Endothelial cell of umbilical vein (primary cell): Measurements from ENCODE around the gene NRDE2. TPM values are rescaled to one million over a fixed set of nuclear protein-coding genes. Genes with fewer than 3 reads are reported as not detected.
A peak's percentile ranks its signal among the peaks of the same experiment; 100 is the strongest.

Experiments
- BruUV-seq: library from RNA; stranded (reverse); fragments of 400-500 nt; replicated peaks from 2 replicates; lab custom pipeline; 2021; lab: Mats Ljungman, UMichigan
- CTCF ChIA-PET: fragments of 300-600, 350-600 bp; sonication (Branson Sonifier 250); formaldehyde crosslinking; loops from one replicate; lab custom pipeline; 2021; ENCODE audit warnings: antibody characterized with exemption, inconsistent platforms; lab: Charles Lee
- POLR2A ChIA-PET: fragments of 300-600, 350-600 bp; sonication (Branson Sonifier 250); formaldehyde crosslinking; loops from one replicate; lab custom pipeline; 2021; ENCODE audit warnings: antibody characterized with exemption, inconsistent platforms; lab: Charles Lee
- DNase-seq: peaks from one replicate; pipeline ENCODE4 v3.0.0-alpha.2; 2011; ENCODE audit warnings: low read depth, low spot score
- FAIRE-seq: peaks from 2 replicates; lab custom pipeline; 2011; peaks lifted over from hg19 to GRCh38; lab: Jason Lieb, UNC
- H2AFZ ChIP-seq: 2 replicates; pipeline ENCODE4 v1.6.0; 2012; ENCODE audit warnings: low read depth, low read length, control low read depth, inconsistent platforms
- H3K27ac ChIP-seq: 2 replicates; pipeline ENCODE4 v1.5.1; 2011; ENCODE audit warnings: low read depth, mild to moderate bottlenecking, control low read depth, low read length, moderate library complexity; ENCODE audit not compliant: insufficient read depth
- H3K27me3 ChIP-seq, 2 experiments: 2 replicates each; pipeline versions ENCODE4 v1.6.0 to v1.6.1; 2011; ENCODE audit warnings: low read length in 2 of 2, mixed read lengths in 1 of 2; ENCODE audit not compliant: control insufficient read depth in 2 of 2, insufficient read depth in 2 of 2
- H3K36me3 ChIP-seq, 2 experiments: 2 replicates in 1 of 2; 3 replicates in 1 of 2; pipeline ENCODE4 v1.5.1; 2011; ENCODE audit warnings: low read length in 2 of 2, mild to moderate bottlenecking in 1 of 2, moderate library complexity in 1 of 2; ENCODE audit not compliant: control insufficient read depth in 2 of 2, insufficient read depth in 2 of 2; ENCODE audit errors: extremely low read depth in 1 of 2
- H3K4me1 ChIP-seq: 3 replicates; pipeline ENCODE4 v1.5.1; 2011; ENCODE audit warnings: mild to moderate bottlenecking, low read length; ENCODE audit not compliant: control insufficient read depth, insufficient read depth; ENCODE audit errors: extremely low read depth
- H3K4me2 ChIP-seq: 2 replicates; pipeline ENCODE4 v1.6.1; 2011; ENCODE audit warnings: low read length, control low read depth, mixed read lengths; ENCODE audit not compliant: insufficient read depth
- H3K4me3 ChIP-seq, 3 experiments: fragments of 200-600 bp in 1 of 3; sonication (generic), shearing (Covaris generic) in 1 of 3; replicated peaks in 1 of 3; 2 replicates each; pipeline ENCODE4 v1.5.1; 2011 to 2016; ENCODE audit warnings: control low read depth in 3 of 3, low read length in 3 of 3, mild to moderate bottlenecking in 2 of 3, inconsistent platforms in 1 of 3, low read depth in 1 of 3, moderate library complexity in 1 of 3; ENCODE audit not compliant: insufficient read depth in 1 of 3
- H3K79me2 ChIP-seq: 2 replicates; pipeline ENCODE4 v1.6.0; 2012; ENCODE audit warnings: low read length, inconsistent platforms; ENCODE audit not compliant: control insufficient read depth, insufficient read depth
- H3K9ac ChIP-seq: replicated peaks from 2 replicates; pipeline ENCODE3; 2011; ENCODE audit warnings: low read length, control low read depth; ENCODE audit not compliant: insufficient read depth; ENCODE audit errors: extremely low read depth
- H3K9me1 ChIP-seq: replicated peaks from 3 replicates; pipeline ENCODE4 v1.6.0; 2011; ENCODE audit warnings: mild to moderate bottlenecking, low read length; ENCODE audit not compliant: control insufficient read depth, insufficient read depth; ENCODE audit errors: extremely low read depth
- H3K9me3 ChIP-seq: replicated peaks from 2 replicates; pipeline ENCODE4 v1.5.1; 2012; ENCODE audit warnings: low read length, inconsistent platforms; ENCODE audit not compliant: control insufficient read depth, insufficient read depth
- H4K20me1 ChIP-seq: replicated peaks from 2 replicates; pipeline ENCODE3; 2011; ENCODE audit warnings: mild to moderate bottlenecking, low read length; ENCODE audit not compliant: control insufficient read depth, insufficient read depth; ENCODE audit errors: extremely low read depth
- CTCF ChIP-seq, 2 donors: IDR thresholded peaks; 1 replicate in 1 of 2; 2 replicates in 1 of 2; pipeline ENCODE4 v1.5.1; 2011; ENCODE audit warnings: low read length in 2 of 2, mild to moderate bottlenecking in 2 of 2, moderate library complexity in 2 of 2, control low read depth in 1 of 2, inconsistent platforms in 1 of 2, low read depth in 1 of 2; ENCODE audit not compliant: insufficient read depth in 1 of 2; ENCODE audit errors: extremely low read depth in 1 of 2
- EZH2 ChIP-seq: IDR thresholded peaks from 2 replicates; pipeline ENCODE4 v1.6.1; 2012; ENCODE audit warnings: borderline replicate concordance, low read depth, mild to moderate bottlenecking, moderate library complexity, low read length, inconsistent platforms; ENCODE audit not compliant: severe bottlenecking
- JUN ChIP-seq: IDR thresholded peaks from 2 replicates; pipeline ENCODE4 v1.6.1; 2011; ENCODE audit warnings: borderline replicate concordance, low read depth; ENCODE audit not compliant: insufficient read length, insufficient read depth
- MAX ChIP-seq: IDR thresholded peaks from 2 replicates; pipeline ENCODE4 v1.6.1; 2011; ENCODE audit not compliant: insufficient read depth, insufficient read length
- MYC ChIP-seq: IDR thresholded peaks from one replicate; pipeline ENCODE4 v1.6.1; 2011; ENCODE audit warnings: mild to moderate bottlenecking, low read depth, low read length
- POLR2AphosphoS5 ChIP-seq: IDR thresholded peaks from 2 replicates; pipeline ENCODE4 v1.6.1; 2012; ENCODE audit warnings: low read depth, mild to moderate bottlenecking, control low read depth, low read length, moderate library complexity; ENCODE audit not compliant: insufficient read depth
- dilution Hi-C: fragments of 300-500 bp; cut with MboI; formaldehyde crosslinking; loops from one replicate; pipeline ENCODE4 v1.15.0; 2019; ENCODE audit warnings: low sequenced_read_pairs; ENCODE audit not compliant: extremely low pct_ligation_motif_present
- intact Hi-C: fragments of 100-400 bp; cut with micrococcal nuclease; formaldehyde crosslinking; loops from one replicate; pipeline ENCODE4 v1.10.0; 2022
- polyA plus RNA-seq, 4 experiments: library from polyadenylated mRNA; depleted of rRNA in 3 of 4; stranded (reverse) in 3 of 4; unstranded in 1 of 4; fragments of >200 nt; gene quantifications; 2 replicates each; pipeline versions ENCODE4 v1.2.1 to v1.2.3, GENCODE V29; 2011 to 2012; ENCODE audit warnings: missing spikeins in 1 of 4
- total RNA-seq: library from RNA; stranded (reverse); gene quantifications from 2 replicates; pipeline ENCODE4 v1.2.3, GENCODE V29; 2021

The NRDE2 gene
- total and polyA plus RNA-seq, 2 donors (not counting 3 experiments of a cell fraction or from before 2014, with no cell fraction given): 8.5 to 22.1 TPM

GRCh38 chr14:90275458-90275814 lies 56.3 kb downstream of the NRDE2 start:
- Histone ChIP-seq H3K27me3 (no peaks in the 10 kb centered on the region), H3K4me1 (peaks cover 34% of the 10 kb centered on the region), H2AFZ (no peak overlapping the region), H4K20me1 (no peaks in the 10 kb centered on the region), H3K36me3 (peaks cover 18 to 19% of the 10 kb centered on the region in 2 experiments), H3K4me3 (no peak overlapping the region), H3K9me3 (no peaks in the 10 kb centered on the region), H3K27ac (peak overlapping the region; percentile 87), H3K4me2 (peak overlapping the region; percentile 41), H3K9me1 (no peaks in the 10 kb centered on the region), H3K79me2 (peaks cover 2% of the 10 kb centered on the region), H3K9ac (peak overlapping the region; percentile 43)
- no peak for DNase-seq
- no peak for TF ChIP-seq JUN
- TF ChIP-seq POLR2AphosphoS5: no peak
- no peak for TF ChIP-seq MYC
- TF ChIP-seq CTCF (IDR thresholded peaks at IDR 0.05; ENCODE audit: extremely low read depth in 1 of 2, insufficient read depth in 1 of 2, low read depth in 1 of 2, low read length in 2 of 2): no peak
- TF ChIP-seq EZH2: no peak
- TF ChIP-seq MAX: no peak
- BruUV-seq: no TSS peak
- FAIRE-seq: no peak
- intact Hi-C loops: no loop called here
- CTCF ChIA-PET: interaction anchor here (0.6 to 2.2 kb wide), 5 partner anchors 11 to 483 kb away, joined by 3 to 9 read pairs (median 5); partner anchors contain the start of gene PSMC1
- POLR2A ChIA-PET: no interaction called here
- dilution Hi-C loops: no loop called here
